Transverse colon (tissue), 4 donors: ENCODE results near the gene CAPRIN1. TPM values are rescaled to one million over a fixed set of nuclear protein-coding genes. Genes with fewer than 3 reads are reported as not detected.

Experiments used
- DNase-seq: peaks from one replicate; pipeline ENCODE4 v3.0.0-alpha.2; 2019
- H3K27ac ChIP-seq, 4 donors: fragments of 200-600 bp; sonication (generic); 2 replicates each; pipeline ENCODE4 v1.5.1; 2016 to 2018; ENCODE audit warnings: inconsistent platforms in 4 of 4
- H3K27me3 ChIP-seq: fragments of 200-600 bp; sonication (generic); 2 replicates; pipeline ENCODE4 v1.5.1; 2017; ENCODE audit warnings: inconsistent platforms
- H3K36me3 ChIP-seq, 4 donors: fragments of 200-600 bp; sonication (generic); 2 replicates each; pipeline ENCODE4 v1.5.1; 2017 to 2019; ENCODE audit warnings: inconsistent platforms in 4 of 4
- H3K4me1 ChIP-seq, 4 donors: fragments of 200-600 bp; sonication (generic); 2 replicates each; pipeline ENCODE4 v1.5.1; 2017 to 2020; ENCODE audit warnings: inconsistent platforms in 4 of 4
- H3K4me3 ChIP-seq, 4 donors: fragments of 200-600 bp; sonication (generic); 1 replicate in 1 of 4; 2 replicates in 3 of 4; pipeline versions ENCODE4 v1.5.1 to v1.6.1; 2017 to 2019; ENCODE audit warnings: inconsistent platforms in 4 of 4
- H3K9me3 ChIP-seq, 2 donors: fragments of 200-600 bp; sonication (generic); 2 replicates each; pipeline ENCODE4 v1.5.1; 2017 to 2019; ENCODE audit warnings: inconsistent platforms in 2 of 2
- CTCF ChIP-seq, 5 experiments: fragments of 200-600 bp in 3 of 5; fragments of 450-650 bp in 2 of 5; sonication (generic) in 3 of 5; IDR thresholded peaks; 1 replicate in 2 of 5; 2 replicates in 3 of 5; pipeline ENCODE4 v1.5.1; 2016 to 2017; ENCODE audit warnings: antibody characterized with exemption in 5 of 5, inconsistent platforms in 3 of 5, mild to moderate bottlenecking in 2 of 5, moderate library complexity in 1 of 5
- EP300 ChIP-seq: sonication (generic); formaldehyde crosslinking; IDR thresholded peaks from one replicate; pipeline ENCODE4 v1.6.1; 2017; ENCODE audit warnings: antibody characterized with exemption, low read depth
- POLR2A ChIP-seq: fragments of 450-650 bp; IDR thresholded peaks from one replicate; pipeline ENCODE4 v1.6.1; 2016; ENCODE audit warnings: antibody characterized with exemption, mild to moderate bottlenecking, moderate library complexity
- POLR2AphosphoS5 ChIP-seq, 3 donors: sonication (generic); formaldehyde crosslinking; IDR thresholded peaks; one replicate each; pipeline ENCODE4 v1.6.1; 2016; ENCODE audit warnings: antibody characterized with exemption in 3 of 3
- WGBS, 2 donors: methylation state at CpG; one replicate each; pipeline ENCODE4 v1.1.5; 2018; ENCODE audit warnings: low coverage in 1 of 2; 5-methylcytosine and 5-hydroxymethylcytosine counted together
- in situ Hi-C, 4 donors: fragments of 200-750 bp; cut with MboI; loops; one replicate each; pipeline versions ENCODE4 v1.15.0 to v1.15.1; 2017; ENCODE audit warnings: low sequenced_read_pairs in 3 of 4, low pct_ligation_motif_present in 1 of 4, low pct_unique_long_range_greater_than_20kb in 1 of 4
- intact Hi-C: fragments of 100-400 bp; cut with DNase I; formaldehyde crosslinking; loops from one replicate; pipeline ENCODE4 v1.15.1; 2023; ENCODE audit warnings: low total_unique reads
- total RNA-seq, 4 donors: library from RNA; depleted of rRNA; stranded (reverse); fragments of >200 nt; gene quantifications; one replicate each; pipeline ENCODE4 v1.1.0, GENCODE V29; 2016

The CAPRIN1 gene
- total RNA-seq, 4 donors from 2014 or later: 129 to 163 (median 152) TPM

DNA sequence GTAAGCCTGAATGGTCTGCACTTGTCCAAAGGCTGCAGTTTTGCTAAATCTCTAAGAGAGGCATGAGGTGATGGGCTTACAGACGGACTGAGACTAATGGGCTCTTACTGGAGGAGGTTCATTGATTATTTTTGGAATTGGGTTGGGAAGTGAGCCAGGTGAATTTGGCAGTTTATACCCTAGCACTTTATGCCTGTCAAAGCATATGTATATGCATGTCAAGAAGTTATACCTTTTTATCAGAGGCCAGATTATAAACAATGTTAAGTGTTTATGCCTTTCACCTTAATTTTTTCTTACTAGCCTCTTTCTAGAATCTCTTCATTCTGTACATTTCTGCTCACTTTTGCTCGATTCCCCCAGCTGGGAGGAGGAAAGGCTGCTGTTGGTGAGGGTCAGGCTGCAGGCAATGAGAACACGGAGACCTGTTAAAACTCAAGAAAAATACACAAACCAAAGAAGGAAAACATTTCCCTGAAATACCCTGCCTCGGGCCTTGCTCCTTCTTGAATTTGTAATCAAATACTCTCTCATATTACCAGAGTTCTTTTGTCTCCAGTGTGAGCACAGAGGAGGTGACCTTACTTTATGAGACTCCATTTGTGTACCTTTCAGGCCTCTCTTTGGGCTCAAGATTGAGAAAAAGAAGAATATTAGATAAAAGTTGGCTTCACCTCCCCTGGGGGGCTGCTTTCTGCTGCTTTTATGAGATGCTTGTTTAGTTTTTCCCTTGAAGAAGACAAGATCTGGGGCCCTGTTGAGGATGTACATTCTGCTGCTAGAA, 73.5 kb downstream of the CAPRIN1 start:
- DNase-seq: no peak
- Histone ChIP-seq H3K36me3 (peaks cover 0 to 70% (median 24%) of the 10 kb centered on the region in 4 donors), H3K27ac (no peak overlapping the region), H3K9me3 (no peaks in the 10 kb centered on the region), H3K4me3 (no peak overlapping the region), H3K27me3 (no peaks in the 10 kb centered on the region), H3K4me1 (no peaks in the 10 kb centered on the region)
- no peak for TF ChIP-seq POLR2A
- intact Hi-C loops (no loop called here), in situ Hi-C loops (no loop called here)
- whole genome bisulfite sequencing, 2 donors: 67 to 73% methylated on average over 4 of the region's 4 CpGs

- TF ChIP-seq POLR2AphosphoS5 (IDR thresholded peaks at IDR 0.05) (no peak), POLR2A (no peak), CTCF (IDR thresholded peaks at IDR 0.05) (no peak), EP300 (no peak)
- intact Hi-C loops (no loop called here), in situ Hi-C loops (no loop called here)
- no peaks in the 10 kb centered on the region for H3K4me1 ChIP-seq
- DNase-seq: no peak
- H3K27me3 ChIP-seq: no peaks in the 10 kb centered on the region
- no peaks in the 10 kb centered on the region for H3K9me3 ChIP-seq
- WGBS, 2 donors: 93% methylated on average over 3 to 12 of the region's 12 CpGs
- no peak overlapping the region for H3K27ac ChIP-seq
- H3K4me3 ChIP-seq: no peak overlapping the region
- peaks cover 0 to 82% (median 24%) of the 10 kb centered on the region in 4 donors for H3K36me3 ChIP-seq
Measured at GRCh38 chr11:34126959-34127848, 75.7 kb downstream of the CAPRIN1 start.

GRCh38 chr11:34128824-34129223, 77.3 kb downstream of the CAPRIN1 start:
- Histone ChIP-seq H3K27me3 (no peaks in the 10 kb centered on the region), H3K9me3 (no peaks in the 10 kb centered on the region), H3K36me3 (peaks cover 0 to 81% (median 20%) of the 10 kb centered on the region in 4 donors), H3K4me1 (no peaks in the 10 kb centered on the region), H3K4me3 (no peak overlapping the region), H3K27ac (no peak overlapping the region)
- in situ Hi-C loops (no loop called here), intact Hi-C loops (no loop called here)
- 96 to 100% methylated on average over 3 of the region's 3 CpGs for WGBS, 2 donors
- TF ChIP-seq CTCF (IDR thresholded peaks at IDR 0.05) (no peak), EP300 (no peak), POLR2A (no peak), POLR2AphosphoS5 (IDR thresholded peaks at IDR 0.05) (no peak)
- DNase-seq: no peak

- Histone ChIP-seq H3K27ac (no peak overlapping the region), H3K4me1 (no peaks in the 10 kb centered on the region), H3K4me3 (no peak overlapping the region), H3K9me3 (no peaks in the 10 kb centered on the region), H3K36me3 (peaks cover 0 to 71% (median 22%) of the 10 kb centered on the region in 4 donors), H3K27me3 (no peaks in the 10 kb centered on the region)
- no peak for DNase-seq
- 92 to 96% methylated on average over 4 of the region's 4 CpGs for WGBS, 2 donors
- intact Hi-C loops (no loop called here), in situ Hi-C loops (no loop called here)
- no peak for TF ChIP-seq POLR2A
- no peak for TF ChIP-seq CTCF (IDR thresholded peaks at IDR 0.05)
- TF ChIP-seq POLR2AphosphoS5 (IDR thresholded peaks at IDR 0.05): no peak
- TF ChIP-seq EP300: no peak
Measured at GRCh38 chr11:34132261-34132965, 80.9 kb downstream of the CAPRIN1 start.
